Type B pancreatic cell (in vitro differentiated cells): Measurements from ENCODE around the gene TMEM270. TPM values are rescaled to one million over a fixed set of nuclear protein-coding genes. Genes with fewer than 3 reads are reported as not detected.

Source experiments
- DNase-seq: peaks from one replicate; pipeline ENCODE4 v3.0.0; 2021; ENCODE audit warnings: mixed read lengths; ENCODE audit not compliant: unreplicated experiment; ENCODE audit errors: extremely low spot score
- H3K27ac Mint-ChIP-seq: 2 replicates; pipeline ENCODE4 v1.8.0; 2021; ENCODE audit warnings: mild to moderate bottlenecking, mixed read lengths
- H3K27me3 Mint-ChIP-seq: 2 replicates; pipeline ENCODE4 v1.8.0; 2021; ENCODE audit warnings: mixed read lengths
- H3K36me3 Mint-ChIP-seq: 2 replicates; pipeline ENCODE4 v1.8.0; 2021; ENCODE audit warnings: mixed read lengths
- H3K4me1 Mint-ChIP-seq: one replicate; pipeline ENCODE4 v1.8.0; 2021; ENCODE audit warnings: mixed read lengths; ENCODE audit not compliant: unreplicated experiment
- H3K4me3 Mint-ChIP-seq: 2 replicates; pipeline ENCODE4 v1.8.0; 2021; ENCODE audit warnings: mild to moderate bottlenecking, mixed read lengths
- H3K9me3 Mint-ChIP-seq: 2 replicates; pipeline ENCODE4 v1.8.0; 2021; ENCODE audit warnings: mixed read lengths
- total RNA-seq: library from RNA; stranded (reverse); gene quantifications from 2 replicates; pipeline ENCODE4 v1.2.1, GENCODE V29; 2021; ENCODE audit warnings: low replicate concordance
- TF ChIP-seq, protein P1 (sequence below): fragments of 200-600 bp; sonication (generic); conservative IDR thresholded peaks from 2 replicates; pipeline ENCODE4 v1.5.0; 2021; ENCODE audit warnings: antibody characterized with exemption, mild to moderate bottlenecking

The TMEM270 gene
- total RNA-seq, 1 donor from 2014 or later = not detected

GRCh38 chr7:73822319-73823173, 38.4 kb upstream of the TMEM270 start:
- Mint-ChIP-seq H3K4me3 (peak overlapping the region; percentile 45), H3K27ac (peak overlapping the region; percentile 89), H3K27me3 (no peaks in the 10 kb centered on the region), H3K4me1 (peaks cover 22% of the 10 kb centered on the region), H3K36me3 (no peaks in the 10 kb centered on the region), H3K9me3 (no peaks in the 10 kb centered on the region)
- TF ChIP-seq, protein P1, sequence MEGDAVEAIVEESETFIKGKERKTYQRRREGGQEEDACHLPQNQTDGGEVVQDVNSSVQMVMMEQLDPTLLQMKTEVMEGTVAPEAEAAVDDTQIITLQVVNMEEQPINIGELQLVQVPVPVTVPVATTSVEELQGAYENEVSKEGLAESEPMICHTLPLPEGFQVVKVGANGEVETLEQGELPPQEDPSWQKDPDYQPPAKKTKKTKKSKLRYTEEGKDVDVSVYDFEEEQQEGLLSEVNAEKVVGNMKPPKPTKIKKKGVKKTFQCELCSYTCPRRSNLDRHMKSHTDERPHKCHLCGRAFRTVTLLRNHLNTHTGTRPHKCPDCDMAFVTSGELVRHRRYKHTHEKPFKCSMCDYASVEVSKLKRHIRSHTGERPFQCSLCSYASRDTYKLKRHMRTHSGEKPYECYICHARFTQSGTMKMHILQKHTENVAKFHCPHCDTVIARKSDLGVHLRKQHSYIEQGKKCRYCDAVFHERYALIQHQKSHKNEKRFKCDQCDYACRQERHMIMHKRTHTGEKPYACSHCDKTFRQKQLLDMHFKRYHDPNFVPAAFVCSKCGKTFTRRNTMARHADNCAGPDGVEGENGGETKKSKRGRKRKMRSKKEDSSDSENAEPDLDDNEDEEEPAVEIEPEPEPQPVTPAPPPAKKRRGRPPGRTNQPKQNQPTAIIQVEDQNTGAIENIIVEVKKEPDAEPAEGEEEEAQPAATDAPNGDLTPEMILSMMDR = no peak
- DNase-seq = no peak

- H3K36me3 Mint-ChIP-seq = no peaks in the 10 kb centered on the region
- H3K9me3 Mint-ChIP-seq = no peaks in the 10 kb centered on the region
- TF ChIP-seq, protein P1 = no peak
- H3K27me3 Mint-ChIP-seq = no peaks in the 10 kb centered on the region
- peak overlapping the region; percentile 45 for H3K4me3 Mint-ChIP-seq
- peaks cover 27% of the 10 kb centered on the region for H3K4me1 Mint-ChIP-seq
- peak overlapping the region; percentile 89 for H3K27ac Mint-ChIP-seq
- DNase-seq = no peak
Observed at GRCh38 chr7:73823257-73823656, 37.7 kb upstream of the TMEM270 start.

GRCh38 chr7:73823873-73824592, 36.9 kb upstream of the TMEM270 start:
- no peak for DNase-seq

GRCh38 chr7:73824986-73825385, 36.0 kb upstream of the TMEM270 start:
- no peak for DNase-seq
- Mint-ChIP-seq H3K4me3 (no peak overlapping the region), H3K36me3 (no peaks in the 10 kb centered on the region), H3K27ac (no peak overlapping the region), H3K4me1 (peaks cover 39% of the 10 kb centered on the region), H3K9me3 (no peaks in the 10 kb centered on the region), H3K27me3 (no peaks in the 10 kb centered on the region)
- TF ChIP-seq, protein P1 = no peak

More at GRCh38 chr7:73823873-73824592, 36.9 kb upstream of the TMEM270 start:
- Mint-ChIP-seq H3K9me3 (no peaks in the 10 kb centered on the region), H3K27ac (peak overlapping the region; percentile 89), H3K36me3 (no peaks in the 10 kb centered on the region), H3K27me3 (no peaks in the 10 kb centered on the region), H3K4me3 (no peak overlapping the region), H3K4me1 (peaks cover 33% of the 10 kb centered on the region)
- TF ChIP-seq, protein P1 = no peak

DNA sequence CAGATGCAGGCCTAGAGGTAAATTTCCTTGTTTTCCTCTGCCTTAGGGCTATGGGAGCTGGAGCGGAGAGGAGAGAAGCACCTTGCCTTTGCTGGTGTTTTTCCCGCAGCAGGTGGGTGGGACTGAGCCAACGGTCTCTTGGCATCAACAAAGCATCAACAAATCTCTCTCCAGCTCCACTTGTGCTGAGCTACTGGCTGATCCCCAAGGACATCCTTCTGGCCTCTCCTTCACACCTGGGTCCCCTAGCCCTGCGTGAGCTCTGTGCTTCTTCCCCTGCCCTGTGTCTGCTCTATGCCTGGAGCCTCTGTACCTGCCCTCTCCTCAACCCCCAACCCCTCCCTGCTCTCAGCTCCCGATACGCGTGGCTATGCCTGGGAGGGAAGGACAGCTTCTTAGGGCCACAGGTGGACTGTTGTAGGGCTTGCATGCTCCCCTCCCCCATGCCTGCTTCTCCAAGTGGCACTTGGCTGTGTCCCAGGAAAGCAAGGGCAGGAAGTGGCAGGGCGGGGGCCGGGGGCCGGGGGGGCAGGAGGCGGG, 33.3 kb upstream of the TMEM270 start:
- peak overlapping the region; percentile 75 for H3K4me3 Mint-ChIP-seq
- DNase-seq = no peak
- peak overlapping the region; percentile 100 for H3K27ac Mint-ChIP-seq
- peaks cover 14% of the 10 kb centered on the region for H3K27me3 Mint-ChIP-seq
- H3K36me3 Mint-ChIP-seq = no peaks in the 10 kb centered on the region
- TF ChIP-seq, protein P1 = no peak
- peaks cover 37% of the 10 kb centered on the region for H3K4me1 Mint-ChIP-seq
- H3K9me3 Mint-ChIP-seq = no peaks in the 10 kb centered on the region
